GF-D8 (cell line): Measurements from ENCODE around the gene LRRC7.
"Not testable (repeated sequence)": the region's sequence is repeated elsewhere in the genome, so short reads cannot be mapped to it uniquely, and the experiment has no call there.

ENCODE experiments used
- DNase-seq: peaks from one replicate; lab custom pipeline; 2025; lab: John Stamatoyannopoulos, UW

Gene LRRC7

GRCh38 chr1:70042090-70042731 is 474.5 kb downstream of the LRRC7 start:
- peak; percentile 13 for DNase-seq

- no peak for DNase-seq
Observed at GRCh38 chr1:70043804-70044203, 476.1 kb downstream of the LRRC7 start.

GRCh38 chr1:70044832-70045231 is 477.1 kb downstream of the LRRC7 start:
- DNase-seq, result no peak

DNA sequence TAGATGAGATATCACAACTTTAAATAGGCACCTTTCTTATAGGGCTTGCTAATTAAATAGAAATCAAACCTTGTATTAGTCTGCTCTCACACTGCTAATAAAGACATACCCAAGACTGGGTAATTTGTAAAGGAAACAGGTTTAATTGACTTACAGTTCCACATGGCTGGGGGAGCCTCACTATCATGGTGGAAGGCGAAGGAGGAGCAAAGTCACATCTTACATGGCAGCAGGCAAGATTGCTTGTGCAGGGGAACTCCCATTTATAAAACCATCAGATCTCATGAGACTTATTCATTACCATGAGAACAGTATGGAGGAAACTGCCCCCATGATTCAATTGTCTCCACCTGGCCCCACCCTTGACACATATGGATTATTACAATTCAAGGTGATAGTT is 477.9 kb downstream of the LRRC7 start:
- not testable (repeated sequence) for DNase-seq

GRCh38 chr1:70048336-70049094 is 480.8 kb downstream of the LRRC7 start:
- no peak for DNase-seq

- no peak for DNase-seq
Observed at GRCh38 chr1:70051926-70052325, 484.2 kb downstream of the LRRC7 start.

- no peak for DNase-seq
Observed at GRCh38 chr1:70057500-70057899, 489.8 kb downstream of the LRRC7 start.

DNA sequence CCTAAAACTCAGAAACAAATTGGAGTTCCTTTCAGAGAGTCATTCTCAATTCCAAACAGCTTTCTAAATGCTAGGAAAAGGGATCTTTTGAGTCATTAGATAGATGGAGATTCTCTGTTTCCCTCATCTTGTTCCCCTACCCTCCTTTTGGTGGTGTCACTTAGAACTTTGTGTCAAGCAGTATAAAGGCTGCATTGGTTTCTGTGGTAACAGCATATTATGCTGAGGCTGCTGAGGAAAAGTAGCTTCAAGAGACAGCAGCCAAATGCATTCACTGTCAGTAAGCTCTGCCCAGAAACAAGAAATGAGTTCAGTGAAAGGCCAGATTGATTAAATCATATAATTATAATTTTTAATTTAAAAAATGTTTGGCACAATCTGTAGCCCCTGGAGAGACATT is 493.5 kb downstream of the LRRC7 start:
- no peak for DNase-seq

DNA sequence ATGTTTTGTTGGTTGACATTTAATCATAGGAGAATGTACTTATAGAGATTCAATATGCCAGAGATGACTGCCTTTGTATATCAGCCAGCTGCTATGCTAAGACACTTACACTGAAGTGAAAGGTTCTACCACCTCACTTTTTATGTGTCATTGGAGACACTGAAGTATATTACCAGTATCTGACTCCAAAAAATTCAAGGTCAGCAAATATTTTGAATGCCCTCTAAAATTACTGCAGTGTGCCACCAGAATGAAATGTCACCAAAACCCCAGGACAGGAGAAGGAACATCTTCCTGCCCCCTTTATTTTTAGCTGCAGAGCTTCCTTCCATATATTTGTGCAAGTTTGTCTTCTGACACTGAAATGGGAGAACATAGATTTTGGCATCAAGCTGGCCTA is 496.1 kb downstream of the LRRC7 start:
- DNase-seq, result no peak

DNA sequence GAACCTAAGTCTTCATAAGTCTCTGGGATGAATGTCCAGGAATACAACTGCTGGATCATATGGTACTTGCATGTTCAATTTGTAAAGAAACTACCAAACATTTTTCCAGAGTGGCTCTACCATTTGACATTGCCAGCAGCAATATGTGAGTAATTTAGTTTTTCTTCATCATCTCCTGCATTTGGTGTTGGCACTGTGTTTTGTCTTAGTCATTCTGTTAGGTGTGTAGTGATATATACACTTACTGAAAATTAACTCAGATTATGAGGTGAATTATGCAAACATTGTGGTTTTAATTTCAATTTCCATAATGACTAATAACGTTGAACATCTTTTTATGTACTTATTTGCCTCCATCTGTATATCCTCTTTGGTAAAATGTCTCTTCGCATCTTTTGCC is 499.0 kb downstream of the LRRC7 start:
- DNase-seq, result no peak

GRCh38 chr1:70071601-70072000 is 503.9 kb downstream of the LRRC7 start:
- DNase-seq, result no peak

GRCh38 chr1:70072231-70072751 is 504.6 kb downstream of the LRRC7 start:
- no peak for DNase-seq

- DNase-seq, result no peak
Observed at GRCh38 chr1:70075761-70076160, 508.0 kb downstream of the LRRC7 start.

DNA sequence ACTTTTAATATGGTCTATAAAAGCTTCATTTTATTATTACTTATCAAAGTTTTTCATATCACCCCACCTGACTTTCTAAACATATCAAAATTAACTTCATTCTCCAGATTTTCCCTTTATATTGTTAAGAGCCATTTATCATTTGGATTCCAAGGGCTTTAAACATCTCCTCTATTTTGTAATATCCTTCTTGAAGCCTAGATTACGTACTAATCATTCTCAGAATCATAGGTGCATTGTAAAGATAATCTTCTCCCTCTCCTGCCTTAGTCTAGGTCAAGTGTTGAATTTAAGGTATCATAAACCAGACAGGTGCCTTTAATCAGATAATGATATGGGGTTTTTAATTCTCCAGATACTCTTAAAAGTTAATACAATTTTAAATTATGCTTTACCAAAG is 509.3 kb downstream of the LRRC7 start:
- no peak for DNase-seq

GRCh38 chr1:70079546-70079945 is 511.8 kb downstream of the LRRC7 start:
- no peak for DNase-seq

DNA sequence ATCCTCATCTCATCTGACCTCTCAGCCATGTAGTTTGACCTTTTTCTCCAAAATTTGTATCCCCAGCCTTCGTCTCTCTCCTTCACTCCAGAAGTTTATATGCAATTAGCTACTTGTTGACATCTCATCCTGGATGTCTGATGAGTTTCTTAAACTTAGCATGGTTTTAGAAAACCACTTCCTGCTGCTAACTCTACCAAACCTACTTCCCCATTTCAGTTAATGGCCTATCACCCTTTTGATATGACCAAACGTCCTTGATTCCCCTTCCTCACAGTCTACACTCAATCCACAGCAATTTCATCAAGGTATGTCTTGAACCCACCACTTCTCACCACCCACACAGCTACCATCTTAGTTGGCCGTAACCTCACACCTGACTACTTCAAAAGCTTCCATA is 515.8 kb downstream of the LRRC7 start:
- peak; percentile 40 for DNase-seq

DNA sequence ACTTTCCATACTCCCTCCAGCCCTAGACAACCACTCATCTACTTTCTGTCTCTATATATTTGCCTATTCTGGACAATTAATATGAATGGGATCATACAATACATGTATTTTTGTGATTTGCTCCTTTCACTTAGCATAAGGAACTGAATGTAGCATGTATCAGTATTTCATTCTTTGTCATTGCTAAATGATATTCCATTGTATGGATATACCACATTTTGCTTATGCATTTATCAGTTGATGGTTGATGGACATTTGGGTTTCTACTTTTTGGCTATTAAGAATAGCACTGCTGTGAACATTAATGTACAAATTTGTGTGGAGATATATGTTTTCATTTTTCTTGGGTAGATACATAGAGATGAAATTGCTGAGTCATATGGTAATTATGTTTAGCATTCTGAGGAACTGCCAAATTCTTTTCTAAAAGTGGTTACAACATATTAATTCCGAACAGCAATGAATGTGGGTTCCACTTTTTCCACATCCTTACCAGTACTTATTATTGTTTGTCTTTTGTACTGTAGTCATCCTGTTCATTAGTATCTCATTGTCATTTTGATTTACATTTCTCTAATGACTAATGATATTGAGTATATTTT is 516.7 kb downstream of the LRRC7 start:
- DNase-seq, result no peak

DNA sequence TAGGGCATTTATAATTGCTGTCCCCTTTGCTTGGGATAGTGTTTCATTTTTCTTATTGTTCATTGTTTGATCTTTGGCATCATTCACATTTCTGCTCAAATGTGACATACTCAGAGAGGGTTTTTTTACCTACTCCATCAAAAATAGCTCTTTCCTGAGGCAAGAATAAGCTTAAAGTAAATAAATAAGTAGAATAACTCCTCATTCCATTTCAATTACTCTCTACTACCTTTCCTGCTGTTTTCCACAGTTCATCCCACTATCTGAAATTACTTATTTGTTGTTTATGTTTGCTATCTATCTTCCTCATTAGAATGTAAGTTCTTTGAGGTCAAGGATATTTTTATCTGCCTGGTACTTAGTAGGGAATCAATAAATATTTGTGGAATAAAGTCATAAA is 517.8 kb downstream of the LRRC7 start:
- no peak for DNase-seq

GRCh38 chr1:70086897-70087296 is 519.2 kb downstream of the LRRC7 start:
- no peak for DNase-seq

- DNase-seq, result no peak
Observed at GRCh38 chr1:70090141-70090540, 522.4 kb downstream of the LRRC7 start.

GRCh38 chr1:70090875-70091274 is 523.2 kb downstream of the LRRC7 start:
- DNase-seq, result no peak

DNA sequence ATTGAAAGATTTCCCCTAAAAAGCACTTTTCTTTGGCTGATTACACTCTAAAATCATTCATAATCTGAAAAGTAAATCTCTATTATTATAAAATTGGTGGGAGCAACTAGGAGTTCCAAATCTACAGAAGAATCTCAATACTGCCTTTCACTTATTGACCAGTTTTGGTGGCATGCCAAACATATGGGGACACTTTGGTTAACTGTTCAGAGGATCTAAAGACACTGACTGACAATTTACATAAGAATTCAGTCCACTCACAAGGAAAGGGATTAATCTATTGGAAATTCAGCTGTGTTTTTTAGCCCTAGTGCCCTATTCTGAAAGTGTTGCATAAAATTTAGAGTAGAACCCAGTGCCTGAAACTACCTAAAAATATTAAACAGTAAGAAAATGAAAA is 524.1 kb downstream of the LRRC7 start:
- no peak for DNase-seq

GRCh38 chr1:70092526-70092925 is 524.8 kb downstream of the LRRC7 start:
- no peak for DNase-seq
